Hepatocyte (in vitro differentiated cells): ENCODE data around the gene DCDC1.

ENCODE experiments used
- EZH2 ChIP-seq: fragments of 200-600 bp; sonication (generic); IDR thresholded peaks from 2 replicates; pipeline ENCODE4 v1.6.1; 2016; ENCODE audit warnings: antibody characterized with exemption, mild to moderate bottlenecking, borderline replicate concordance
- EZH2phosphoT487 ChIP-seq: fragments of 200-600 bp; sonication (generic); IDR thresholded peaks from one replicate; pipeline ENCODE4 v1.6.1; 2018; ENCODE audit warnings: antibody characterized with exemption, mild to moderate bottlenecking, low read depth, moderate library complexity; ENCODE audit not compliant: unreplicated experiment, severe bottlenecking
- TF ChIP-seq, protein P1 (sequence below): fragments of 200-600 bp; sonication (generic); IDR thresholded peaks from 2 replicates; pipeline ENCODE4 v1.5.1; 2016; ENCODE audit warnings: antibody characterized with exemption, mild to moderate bottlenecking; ENCODE audit not compliant: poor library complexity

DNA sequence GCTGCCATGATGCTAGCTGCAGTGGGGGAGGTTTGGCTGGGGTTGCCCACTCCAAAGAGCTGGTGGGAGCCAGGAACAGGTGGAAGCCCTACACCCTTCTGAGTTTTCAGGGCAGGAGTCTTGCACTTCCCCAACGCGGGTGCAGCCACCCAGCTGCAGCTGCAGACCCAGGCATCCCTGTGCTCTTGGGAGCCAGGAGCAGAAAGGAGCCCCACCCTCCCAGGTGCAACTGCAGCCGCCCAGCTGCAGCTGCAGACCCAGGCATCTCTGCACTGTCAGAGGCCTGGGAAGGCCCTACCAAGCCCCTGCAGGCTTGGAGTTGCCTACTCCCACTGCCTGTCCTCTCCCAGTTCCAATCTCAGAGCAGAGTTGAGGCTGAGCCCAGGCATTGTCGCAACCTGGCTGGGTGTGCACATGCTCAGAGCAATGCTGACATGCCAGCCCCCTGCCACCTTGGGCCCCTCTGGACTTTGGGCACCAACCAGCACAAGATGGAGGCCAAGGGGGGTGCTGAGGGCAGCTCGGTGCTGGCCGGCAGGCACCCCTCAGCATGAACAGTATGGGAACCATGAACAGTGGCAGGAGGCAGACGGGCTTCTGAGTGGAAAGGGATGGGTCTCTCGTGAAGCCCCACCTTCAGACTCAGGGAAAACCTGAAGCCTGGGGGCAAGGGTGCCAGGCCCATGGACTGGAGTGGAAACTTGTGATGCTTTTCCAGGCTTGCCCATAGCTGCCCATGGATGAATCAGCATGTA, 195.4 kb downstream of the DCDC1 start:
- TF ChIP-seq, protein P1, sequence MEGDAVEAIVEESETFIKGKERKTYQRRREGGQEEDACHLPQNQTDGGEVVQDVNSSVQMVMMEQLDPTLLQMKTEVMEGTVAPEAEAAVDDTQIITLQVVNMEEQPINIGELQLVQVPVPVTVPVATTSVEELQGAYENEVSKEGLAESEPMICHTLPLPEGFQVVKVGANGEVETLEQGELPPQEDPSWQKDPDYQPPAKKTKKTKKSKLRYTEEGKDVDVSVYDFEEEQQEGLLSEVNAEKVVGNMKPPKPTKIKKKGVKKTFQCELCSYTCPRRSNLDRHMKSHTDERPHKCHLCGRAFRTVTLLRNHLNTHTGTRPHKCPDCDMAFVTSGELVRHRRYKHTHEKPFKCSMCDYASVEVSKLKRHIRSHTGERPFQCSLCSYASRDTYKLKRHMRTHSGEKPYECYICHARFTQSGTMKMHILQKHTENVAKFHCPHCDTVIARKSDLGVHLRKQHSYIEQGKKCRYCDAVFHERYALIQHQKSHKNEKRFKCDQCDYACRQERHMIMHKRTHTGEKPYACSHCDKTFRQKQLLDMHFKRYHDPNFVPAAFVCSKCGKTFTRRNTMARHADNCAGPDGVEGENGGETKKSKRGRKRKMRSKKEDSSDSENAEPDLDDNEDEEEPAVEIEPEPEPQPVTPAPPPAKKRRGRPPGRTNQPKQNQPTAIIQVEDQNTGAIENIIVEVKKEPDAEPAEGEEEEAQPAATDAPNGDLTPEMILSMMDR, result no peak
- TF ChIP-seq EZH2phosphoT487 (no peak), EZH2 (no peak)
